HCT116 (cell line): ENCODE measurements around the gene PMF1. TPM values are rescaled to one million over a fixed set of nuclear protein-coding genes. Genes with fewer than 3 reads are reported as not detected.

Source experiments
- ATAC-seq: fragments of 200-7000 bp; cut with Tn5 transposase; 2 replicates; pipeline ENCODE4 v1.9.1; 2020; ENCODE audit warnings: mild to moderate bottlenecking, moderate library complexity
- BruUV-seq: library from RNA; stranded (reverse); fragments of 400-500 nt; replicated peaks from 2 replicates; lab custom pipeline; 2021; lab: Mats Ljungman, UMichigan
- CTCF ChIA-PET: fragments of 300-600 bp; sonication (Branson Sonifier 250); formaldehyde crosslinking; loops from one replicate; lab custom pipeline; 2021; ENCODE audit warnings: antibody characterized with exemption; lab: Charles Lee
- POLR2A ChIA-PET: fragments of 300-600, 350-600 bp; sonication (Branson Sonifier 250); formaldehyde crosslinking; loops from one replicate; lab custom pipeline; 2021; ENCODE audit warnings: antibody characterized with exemption; lab: Charles Lee
- RAD21 ChIA-PET, 2 experiments: fragments of 300-600 bp; sonication (Branson Sonifier 250); formaldehyde crosslinking; loops; one replicate each; lab custom pipeline; 2023; ENCODE audit warnings: low total read pairs in 2 of 2; ENCODE audit not compliant: uncharacterized antibody in 2 of 2, unreplicated experiment in 2 of 2, low non-redundant PET in 1 of 2; lab: Charles Lee
- DNase-seq: peaks from one replicate; pipeline ENCODE4 v3.0.0-alpha.2; 2010; ENCODE audit warnings: low read depth, low spot score
- H2AFZ ChIP-seq: fragments of 200-600 bp; shearing (Covaris generic), sonication (generic); 2 replicates; pipeline ENCODE4 v1.6.1; 2017; ENCODE audit warnings: low read depth, mixed run types, mixed read lengths, antibody characterized with exemption, low read length; ENCODE audit not compliant: poor library complexity, severe bottlenecking
- H3K27ac ChIP-seq: 2 replicates; pipeline ENCODE4 v1.5.1; 2012; ENCODE audit warnings: low read depth, low read length
- H3K27me3 ChIP-seq: fragments of 200-600 bp; sonication (generic); 2 replicates; pipeline ENCODE4 v1.6.1; 2016; ENCODE audit warnings: mixed run types, low read length, mixed read lengths; ENCODE audit not compliant: insufficient read depth
- H3K36me3 ChIP-seq, 2 experiments: fragments of 200-500 bp in 1 of 2; fragments of 200-600 bp in 1 of 2; sonication (Bioruptor generic) in 1 of 2; sonication (generic) in 1 of 2; 2 replicates each; pipeline versions ENCODE4 v1.5.1 to v1.6.1; 2014 to 2016; ENCODE audit warnings: low read length in 2 of 2, inconsistent platforms in 1 of 2, mixed read lengths in 1 of 2, mixed run types in 1 of 2; ENCODE audit not compliant: insufficient read depth in 2 of 2, control insufficient read depth in 1 of 2
- H3K4me1 ChIP-seq, 2 experiments: fragments of 200-600 bp in 1 of 2; sonication (generic) in 1 of 2; 2 replicates each; pipeline versions ENCODE4 v1.5.1 to v1.6.1; 2012 to 2017; ENCODE audit warnings: low read length in 2 of 2, inconsistent platforms in 1 of 2, mild to moderate bottlenecking in 1 of 2, mixed read lengths in 1 of 2, mixed run types in 1 of 2, moderate library complexity in 1 of 2; ENCODE audit not compliant: insufficient read depth in 2 of 2, control insufficient read depth in 1 of 2
- H3K4me2 ChIP-seq: fragments of 200-600 bp; sonication (generic); 2 replicates; pipeline ENCODE4 v1.6.1; 2017; ENCODE audit warnings: mixed run types, low read length, mixed read lengths
- H3K4me3 ChIP-seq, 2 experiments: fragments of 200-600 bp in 1 of 2; sonication (generic) in 1 of 2; replicated peaks in 1 of 2; 2 replicates each; pipeline ENCODE4 v1.5.1; 2011 to 2016; ENCODE audit warnings: low read length in 2 of 2, control low read depth in 1 of 2, low read depth in 1 of 2, mild to moderate bottlenecking in 1 of 2, mixed read lengths in 1 of 2, mixed run types in 1 of 2
- H3K79me2 ChIP-seq: fragments of 200-600 bp; sonication (generic); 2 replicates; pipeline ENCODE4 v1.6.1; 2017; ENCODE audit warnings: mild to moderate bottlenecking, mixed run types, low read length, moderate library complexity, mixed read lengths; ENCODE audit not compliant: insufficient read depth
- H3K9ac ChIP-seq: fragments of 200-600 bp; sonication (generic); 2 replicates; pipeline ENCODE4 v1.6.1; 2016; ENCODE audit warnings: low read length, mixed read lengths
- H3K9me2 ChIP-seq: fragments of 200-600 bp; sonication (generic), shearing (Covaris generic); 2 replicates; pipeline ENCODE4 v1.6.1; 2017; ENCODE audit warnings: mixed run types, mild to moderate bottlenecking, moderate library complexity; ENCODE audit not compliant: insufficient read depth
- H3K9me3 ChIP-seq, 2 experiments: fragments of 200-500 bp in 1 of 2; fragments of 200-600 bp in 1 of 2; sonication (Bioruptor generic) in 1 of 2; sonication (generic) in 1 of 2; 2 replicates each; pipeline ENCODE4 v1.6.1; 2014 to 2017; ENCODE audit warnings: low read length in 2 of 2, mixed read lengths in 2 of 2, inconsistent platforms in 1 of 2, low read depth in 1 of 2, mild to moderate bottlenecking in 1 of 2, mixed run types in 1 of 2, moderate library complexity in 1 of 2; ENCODE audit not compliant: control insufficient read depth in 1 of 2, insufficient read depth in 1 of 2
- H4K20me1 ChIP-seq: fragments of 200-600 bp; sonication (generic), shearing (Covaris generic); 2 replicates; pipeline ENCODE4 v1.6.1; 2017; ENCODE audit warnings: mixed run types, mild to moderate bottlenecking, moderate library complexity; ENCODE audit not compliant: insufficient read depth
- CEBPB ChIP-seq: IDR thresholded peaks from 2 replicates; pipeline ENCODE4 v1.6.1; 2012; ENCODE audit warnings: low read depth
- EGR1 ChIP-seq: IDR thresholded peaks from 2 replicates; pipeline ENCODE4 v1.6.1; 2012; ENCODE audit warnings: low read depth
- ELF1 ChIP-seq: IDR thresholded peaks from 2 replicates; pipeline ENCODE4 v1.6.1; 2012; ENCODE audit warnings: low read depth, borderline replicate concordance
- EZH2 ChIP-seq: fragments of 200-600 bp; sonication (generic); IDR thresholded peaks from 2 replicates; pipeline ENCODE4 v1.6.1; 2017; ENCODE audit warnings: antibody characterized with exemption, mixed run types
- EZH2phosphoT487 ChIP-seq: fragments of 200-600 bp; IDR thresholded peaks from 2 replicates; pipeline ENCODE4 v1.6.1; 2018; ENCODE audit warnings: antibody characterized with exemption, borderline replicate concordance
- JUND ChIP-seq: IDR thresholded peaks from 2 replicates; pipeline ENCODE4 v1.6.1; 2012
- POLR2A ChIP-seq: IDR thresholded peaks from 2 replicates; pipeline ENCODE4 v1.7.0; 2011; ENCODE audit warnings: borderline replicate concordance; ENCODE audit not compliant: insufficient read depth, insufficient read length; ENCODE audit errors: extremely low read depth
- POLR2AphosphoS5 ChIP-seq: IDR thresholded peaks from 2 replicates; pipeline ENCODE4 v1.6.1; 2011; ENCODE audit warnings: mild to moderate bottlenecking, low read depth, low read length, moderate library complexity
- RAD21 ChIP-seq: IDR thresholded peaks from 2 replicates; pipeline ENCODE4 v1.6.1; 2012; ENCODE audit warnings: low read depth, mild to moderate bottlenecking
- SP1 ChIP-seq: IDR thresholded peaks from 2 replicates; pipeline ENCODE4 v1.6.1; 2012; ENCODE audit warnings: low read depth
- SRF ChIP-seq: IDR thresholded peaks from 2 replicates; pipeline ENCODE4 v1.6.1; 2012; ENCODE audit warnings: low read depth
- TCF7L2 ChIP-seq: IDR thresholded peaks from 2 replicates; pipeline ENCODE4 v1.7.0; 2011; ENCODE audit warnings: borderline replicate concordance, inconsistent platforms; ENCODE audit not compliant: insufficient read depth, insufficient read length; ENCODE audit errors: extremely low read depth
- YY1 ChIP-seq: IDR thresholded peaks from 2 replicates; pipeline ENCODE4 v1.6.1; 2011; ENCODE audit warnings: low read length, low read depth, moderate library complexity, mild to moderate bottlenecking; ENCODE audit not compliant: insufficient replicate concordance; ENCODE audit errors: extremely low read depth
- ZFX ChIP-seq: fragments of 450-650 bp; IDR thresholded peaks from 2 replicates; pipeline ENCODE4 v1.6.1; 2017
- ZNF274 ChIP-seq: fragments of 200-500 bp; sonication (Bioruptor generic); IDR thresholded peaks from 2 replicates; pipeline ENCODE4 v1.6.1; 2014; ENCODE audit warnings: mild to moderate bottlenecking, low read depth, low read length, inconsistent platforms
- intact Hi-C: fragments of 100-400 bp; cut with micrococcal nuclease; formaldehyde crosslinking; loops from 2 replicates; pipeline ENCODE4 v1.10.0; 2022
- total RNA-seq: library from RNA; stranded (reverse); gene quantifications from one replicate; pipeline ENCODE4 v1.2.1, GENCODE V29; 2021; ENCODE audit not compliant: unreplicated experiment
- TF ChIP-seq, protein P1 (sequence below), 3 experiments: fragments of 200-600 bp in 1 of 3; sonication (generic) in 1 of 3; IDR thresholded peaks in 2 of 3; conservative IDR thresholded peaks in 1 of 3; 2 replicates each; pipeline ENCODE4 v1.5.1; 2012 to 2017; ENCODE audit warnings: low read depth in 2 of 3, low read length in 2 of 3, antibody characterized with exemption in 1 of 3, borderline replicate concordance in 1 of 3, control low read depth in 1 of 3, mild to moderate bottlenecking in 1 of 3, mixed read lengths in 1 of 3, mixed run types in 1 of 3, moderate library complexity in 1 of 3; ENCODE audit not compliant: insufficient read depth in 1 of 3
- TF ChIP-seq, protein P2 (sequence below): IDR thresholded peaks from 2 replicates; pipeline ENCODE4 v1.6.1; 2011; ENCODE audit warnings: mild to moderate bottlenecking, low read length, moderate library complexity; ENCODE audit not compliant: insufficient replicate concordance; ENCODE audit errors: extremely low read depth
- TF ChIP-seq, protein P3 (sequence below): IDR thresholded peaks from 2 replicates; pipeline ENCODE4 v1.6.1; 2012; ENCODE audit warnings: low read depth
- TF ChIP-seq, protein P4 (sequence below): IDR thresholded peaks from 2 replicates; pipeline ENCODE4 v1.6.1; 2012

Gene PMF1
- total RNA-seq, 1 experiment from 2014 or later, result 52.6 TPM

DNA sequence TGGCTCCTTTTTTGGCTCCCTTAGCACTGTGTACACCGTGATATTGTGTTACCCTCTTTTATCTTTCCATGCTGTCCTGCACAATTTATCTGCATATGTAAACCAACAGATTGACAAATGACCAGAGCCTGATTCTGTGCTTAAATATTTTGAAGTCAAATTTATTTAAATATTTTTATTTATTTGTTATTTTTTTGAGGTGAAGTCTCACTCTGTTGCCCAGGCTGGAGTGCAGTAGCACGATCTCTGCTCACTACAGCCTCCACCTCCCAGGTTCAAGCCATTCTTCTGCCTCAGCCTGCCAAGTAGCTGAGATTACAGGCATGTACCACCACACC, 12.8 kb downstream of the PMF1 start:
- H4K20me1 ChIP-seq, result no peaks in the 10 kb centered on the region
- H3K4me2 ChIP-seq, result no peak overlapping the region
- ChIA-PET RAD21 (interaction anchor here (0.6 to 2.0 kb wide), 10 partner anchors 18 to 135 kb away, joined by 3 to 19 read pairs (median 4); no protein-coding TSS in a partner anchor), POLR2A (interaction anchor here (0.6 to 3.1 kb wide), 5 partner anchors 8 to 96 kb away, joined by 3 to 25 read pairs (median 4); partner anchors contain the start of genes PMF1 and SLC25A44), CTCF (interaction anchor here (0.7 to 4.4 kb wide), 14 partner anchors 8 to 134 kb away, joined by 3 to 98 read pairs (median 5); partner anchors contain the start of genes PMF1 and SLC25A44)
- ATAC-seq, result no peak
- H3K9me2 ChIP-seq, result no peaks in the 10 kb centered on the region
- H3K9ac ChIP-seq, result no peak overlapping the region
- TF ChIP-seq YY1, result no peak
- TF ChIP-seq ZFX, result no peak
- TF ChIP-seq, protein P1, sequence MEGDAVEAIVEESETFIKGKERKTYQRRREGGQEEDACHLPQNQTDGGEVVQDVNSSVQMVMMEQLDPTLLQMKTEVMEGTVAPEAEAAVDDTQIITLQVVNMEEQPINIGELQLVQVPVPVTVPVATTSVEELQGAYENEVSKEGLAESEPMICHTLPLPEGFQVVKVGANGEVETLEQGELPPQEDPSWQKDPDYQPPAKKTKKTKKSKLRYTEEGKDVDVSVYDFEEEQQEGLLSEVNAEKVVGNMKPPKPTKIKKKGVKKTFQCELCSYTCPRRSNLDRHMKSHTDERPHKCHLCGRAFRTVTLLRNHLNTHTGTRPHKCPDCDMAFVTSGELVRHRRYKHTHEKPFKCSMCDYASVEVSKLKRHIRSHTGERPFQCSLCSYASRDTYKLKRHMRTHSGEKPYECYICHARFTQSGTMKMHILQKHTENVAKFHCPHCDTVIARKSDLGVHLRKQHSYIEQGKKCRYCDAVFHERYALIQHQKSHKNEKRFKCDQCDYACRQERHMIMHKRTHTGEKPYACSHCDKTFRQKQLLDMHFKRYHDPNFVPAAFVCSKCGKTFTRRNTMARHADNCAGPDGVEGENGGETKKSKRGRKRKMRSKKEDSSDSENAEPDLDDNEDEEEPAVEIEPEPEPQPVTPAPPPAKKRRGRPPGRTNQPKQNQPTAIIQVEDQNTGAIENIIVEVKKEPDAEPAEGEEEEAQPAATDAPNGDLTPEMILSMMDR (IDR thresholded peaks at IDR 0.05 in 2 of 3, conservative IDR thresholded peaks at IDR 0.05 in 1 of 3; ENCODE audit: borderline replicate concordance in 1 of 3, insufficient read depth in 1 of 3, low read depth in 2 of 3, low read length in 2 of 3), result no peak
- TF ChIP-seq, protein P2, sequence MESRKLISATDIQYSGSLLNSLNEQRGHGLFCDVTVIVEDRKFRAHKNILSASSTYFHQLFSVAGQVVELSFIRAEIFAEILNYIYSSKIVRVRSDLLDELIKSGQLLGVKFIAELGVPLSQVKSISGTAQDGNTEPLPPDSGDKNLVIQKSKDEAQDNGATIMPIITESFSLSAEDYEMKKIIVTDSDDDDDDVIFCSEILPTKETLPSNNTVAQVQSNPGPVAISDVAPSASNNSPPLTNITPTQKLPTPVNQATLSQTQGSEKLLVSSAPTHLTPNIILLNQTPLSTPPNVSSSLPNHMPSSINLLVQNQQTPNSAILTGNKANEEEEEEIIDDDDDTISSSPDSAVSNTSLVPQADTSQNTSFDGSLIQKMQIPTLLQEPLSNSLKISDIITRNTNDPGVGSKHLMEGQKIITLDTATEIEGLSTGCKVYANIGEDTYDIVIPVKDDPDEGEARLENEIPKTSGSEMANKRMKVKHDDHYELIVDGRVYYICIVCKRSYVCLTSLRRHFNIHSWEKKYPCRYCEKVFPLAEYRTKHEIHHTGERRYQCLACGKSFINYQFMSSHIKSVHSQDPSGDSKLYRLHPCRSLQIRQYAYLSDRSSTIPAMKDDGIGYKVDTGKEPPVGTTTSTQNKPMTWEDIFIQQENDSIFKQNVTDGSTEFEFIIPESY, result no peak
- no peak for TF ChIP-seq SP1
- no peak for TF ChIP-seq ELF1
- TF ChIP-seq CEBPB, result no peak
- TF ChIP-seq, protein P3, sequence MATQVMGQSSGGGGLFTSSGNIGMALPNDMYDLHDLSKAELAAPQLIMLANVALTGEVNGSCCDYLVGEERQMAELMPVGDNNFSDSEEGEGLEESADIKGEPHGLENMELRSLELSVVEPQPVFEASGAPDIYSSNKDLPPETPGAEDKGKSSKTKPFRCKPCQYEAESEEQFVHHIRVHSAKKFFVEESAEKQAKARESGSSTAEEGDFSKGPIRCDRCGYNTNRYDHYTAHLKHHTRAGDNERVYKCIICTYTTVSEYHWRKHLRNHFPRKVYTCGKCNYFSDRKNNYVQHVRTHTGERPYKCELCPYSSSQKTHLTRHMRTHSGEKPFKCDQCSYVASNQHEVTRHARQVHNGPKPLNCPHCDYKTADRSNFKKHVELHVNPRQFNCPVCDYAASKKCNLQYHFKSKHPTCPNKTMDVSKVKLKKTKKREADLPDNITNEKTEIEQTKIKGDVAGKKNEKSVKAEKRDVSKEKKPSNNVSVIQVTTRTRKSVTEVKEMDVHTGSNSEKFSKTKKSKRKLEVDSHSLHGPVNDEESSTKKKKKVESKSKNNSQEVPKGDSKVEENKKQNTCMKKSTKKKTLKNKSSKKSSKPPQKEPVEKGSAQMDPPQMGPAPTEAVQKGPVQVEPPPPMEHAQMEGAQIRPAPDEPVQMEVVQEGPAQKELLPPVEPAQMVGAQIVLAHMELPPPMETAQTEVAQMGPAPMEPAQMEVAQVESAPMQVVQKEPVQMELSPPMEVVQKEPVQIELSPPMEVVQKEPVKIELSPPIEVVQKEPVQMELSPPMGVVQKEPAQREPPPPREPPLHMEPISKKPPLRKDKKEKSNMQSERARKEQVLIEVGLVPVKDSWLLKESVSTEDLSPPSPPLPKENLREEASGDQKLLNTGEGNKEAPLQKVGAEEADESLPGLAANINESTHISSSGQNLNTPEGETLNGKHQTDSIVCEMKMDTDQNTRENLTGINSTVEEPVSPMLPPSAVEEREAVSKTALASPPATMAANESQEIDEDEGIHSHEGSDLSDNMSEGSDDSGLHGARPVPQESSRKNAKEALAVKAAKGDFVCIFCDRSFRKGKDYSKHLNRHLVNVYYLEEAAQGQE, result no peak
- no peak for TF ChIP-seq ZNF274
- TF ChIP-seq TCF7L2, result no peak
- TF ChIP-seq EZH2, result no peak
- TF ChIP-seq EGR1, result no peak
- TF ChIP-seq EZH2phosphoT487, result no peak
- no peak for TF ChIP-seq POLR2AphosphoS5
- no peak for TF ChIP-seq SRF
- TF ChIP-seq JUND, result no peak
- no peak for TF ChIP-seq POLR2A
- TF ChIP-seq RAD21, result no peak
- TF ChIP-seq, protein P4, sequence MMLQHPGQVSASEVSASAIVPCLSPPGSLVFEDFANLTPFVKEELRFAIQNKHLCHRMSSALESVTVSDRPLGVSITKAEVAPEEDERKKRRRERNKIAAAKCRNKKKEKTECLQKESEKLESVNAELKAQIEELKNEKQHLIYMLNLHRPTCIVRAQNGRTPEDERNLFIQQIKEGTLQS, result no peak
- H3K27me3 ChIP-seq, result no peaks in the 10 kb centered on the region
- H3K27ac ChIP-seq, result no peak overlapping the region
- BruUV-seq, result no TSS peak
- no peaks in the 10 kb centered on the region for H3K9me3 ChIP-seq
- H3K36me3 ChIP-seq, result peaks cover 0 to 8% of the 10 kb centered on the region in 2 experiments; a peak in 3 of 4 replicates
- peaks cover 4 to 14% of the 10 kb centered on the region in 2 experiments; a peak in 3 of 4 replicates for H3K4me1 ChIP-seq
- DNase-seq, result no peak
- no peak overlapping the region for H2AFZ ChIP-seq
- no peak overlapping the region for H3K4me3 ChIP-seq
- no peaks in the 10 kb centered on the region for H3K79me2 ChIP-seq
- intact Hi-C loops, result loop anchor here (1.0 kb wide), 2 partner anchors 79 to 135 kb away; no protein-coding TSS in a partner anchor
